ENCODE measurements around the gene FBN2. TPM values are rescaled to one million over a fixed set of nuclear protein-coding genes. Genes with fewer than 3 reads are reported as not detected.

The FBN2 gene
- total RNA-seq, 1 experiment from 2014 or later: 0.42 TPM

GRCh38 chr5:128300181-128300580 is 237.9 kb downstream of the FBN2 start:
- Histone ChIP-seq H3K9me3 (ENCODE audit: control insufficient read depth in 1 of 2, insufficient read depth in 1 of 2, low read depth in 1 of 2, low read length in 2 of 2) (no peaks in the 10 kb centered on the region), H3K27ac (ENCODE audit: low read depth, low read length) (no peak overlapping the region), H3K36me3 (ENCODE audit: control insufficient read depth in 1 of 2, insufficient read depth in 2 of 2, low read length in 2 of 2) (no peaks in the 10 kb centered on the region), H3K27me3 (ENCODE audit: insufficient read depth, low read length) (no peaks in the 10 kb centered on the region), H4K20me1 (ENCODE audit: insufficient read depth) (no peaks in the 10 kb centered on the region), H3K9me2 (ENCODE audit: insufficient read depth) (no peaks in the 10 kb centered on the region), H3K4me1 (ENCODE audit: control insufficient read depth in 1 of 2, insufficient read depth in 2 of 2, low read length in 2 of 2) (no peaks in the 10 kb centered on the region), H2AFZ (ENCODE audit: low read depth, low read length, poor library complexity, severe bottlenecking) (no peak overlapping the region), H3K4me3 (replicated peaks in 1 of 2; ENCODE audit: low read depth in 1 of 2, low read length in 2 of 2) (no peak overlapping the region), H3K4me2 (ENCODE audit: low read length) (no peak overlapping the region), H3K79me2 (ENCODE audit: insufficient read depth, low read length) (no peaks in the 10 kb centered on the region), H3K9ac (ENCODE audit: low read length) (no peak overlapping the region)
- ChIA-PET RAD21 (ENCODE audit: low non-redundant PET in 1 of 2, low total read pairs in 2 of 2, uncharacterized antibody in 2 of 2, unreplicated experiment in 2 of 2) (no interaction called here), CTCF (no interaction called here), POLR2A (no interaction called here)
- no peak for DNase-seq (ENCODE audit: low read depth, low spot score)
- BruUV-seq (replicated peaks): no TSS peak
- TF ChIP-seq EZH2 (IDR thresholded peaks at IDR 0.05) (no peak), RAD21 (IDR thresholded peaks at IDR 0.05; ENCODE audit: low read depth) (no peak), CBX3 (IDR thresholded peaks at IDR 0.05; ENCODE audit: low read depth) (no peak), FOSL1 (IDR thresholded peaks at IDR 0.05; ENCODE audit: low read depth) (no peak), ATF3 (IDR thresholded peaks at IDR 0.05) (no peak), YY1 (IDR thresholded peaks at IDR 0.05; ENCODE audit: extremely low read depth, insufficient replicate concordance, low read depth, low read length) (no peak), JUND (IDR thresholded peaks at IDR 0.05) (no peak), POLR2AphosphoS5 (IDR thresholded peaks at IDR 0.05; ENCODE audit: low read depth, low read length) (no peak), POLR2A (IDR thresholded peaks at IDR 0.05; ENCODE audit: borderline replicate concordance, extremely low read depth, insufficient read depth, insufficient read length) (no peak), ZNF274 (IDR thresholded peaks at IDR 0.05; ENCODE audit: low read depth, low read length) (no peak), SP1 (IDR thresholded peaks at IDR 0.05; ENCODE audit: low read depth) (no peak), ZBTB33 (IDR thresholded peaks at IDR 0.05; ENCODE audit: extremely low read depth, insufficient replicate concordance, low read length) (no peak), ELF1 (IDR thresholded peaks at IDR 0.05; ENCODE audit: borderline replicate concordance, low read depth) (no peak), SRF (IDR thresholded peaks at IDR 0.05; ENCODE audit: low read depth) (no peak), MAX (IDR thresholded peaks at IDR 0.05) (no peak), CEBPB (IDR thresholded peaks at IDR 0.05; ENCODE audit: low read depth) (no peak), EZH2phosphoT487 (IDR thresholded peaks at IDR 0.05; ENCODE audit: borderline replicate concordance) (no peak), TCF7L2 (IDR thresholded peaks at IDR 0.05; ENCODE audit: borderline replicate concordance, extremely low read depth, insufficient read depth, insufficient read length) (no peak), REST (IDR thresholded peaks at IDR 0.05; ENCODE audit: low read depth) (no peak)
- intact Hi-C loops (cut with micrococcal nuclease): no loop called here
- no peak for ATAC-seq
